Anterior cingulate cortex (tissue), 58 donors: Measurements from ENCODE around the gene GLT8D2.

ENCODE experiments used
- DNase-seq, 58 donors: peaks; one replicate each; lab custom pipeline; 2025; lab: John Stamatoyannopoulos, UW

Gene GLT8D2

GRCh38 chr12:104003596-104003995 is 46.4 kb downstream of the GLT8D2 start:
- DNase-seq = no peak

GRCh38 chr12:104002686-104003085 is 47.3 kb downstream of the GLT8D2 start:
- DNase-seq = no peak

DNA sequence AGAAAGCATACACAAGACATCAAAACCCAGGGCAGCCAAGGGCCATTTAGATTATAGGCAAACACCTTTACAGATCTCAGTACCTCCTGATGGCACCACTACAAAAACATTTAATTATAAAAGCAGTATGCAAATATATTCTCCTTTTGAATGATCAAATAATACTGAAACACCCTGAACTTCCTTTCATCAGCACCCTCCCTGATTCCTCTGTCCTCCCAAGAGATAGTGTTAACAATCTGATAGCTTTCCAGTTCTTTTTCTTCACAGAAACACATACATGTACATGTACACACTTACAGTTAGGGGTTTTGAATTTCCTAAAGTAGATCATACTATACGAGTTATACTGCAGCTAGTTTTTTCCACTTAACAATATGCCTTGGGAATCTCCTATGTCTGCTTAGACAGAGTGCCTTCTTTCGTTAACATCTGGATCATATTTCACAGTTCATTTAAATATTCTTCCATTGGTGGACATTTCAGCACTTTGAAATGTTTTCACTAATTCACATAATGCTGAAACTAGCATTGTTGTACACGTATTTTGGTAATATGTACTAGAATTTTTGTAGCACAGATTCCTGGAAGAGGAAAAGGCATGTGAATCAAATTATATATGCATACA is 49.1 kb downstream of the GLT8D2 start:
- no peak for DNase-seq

DNA sequence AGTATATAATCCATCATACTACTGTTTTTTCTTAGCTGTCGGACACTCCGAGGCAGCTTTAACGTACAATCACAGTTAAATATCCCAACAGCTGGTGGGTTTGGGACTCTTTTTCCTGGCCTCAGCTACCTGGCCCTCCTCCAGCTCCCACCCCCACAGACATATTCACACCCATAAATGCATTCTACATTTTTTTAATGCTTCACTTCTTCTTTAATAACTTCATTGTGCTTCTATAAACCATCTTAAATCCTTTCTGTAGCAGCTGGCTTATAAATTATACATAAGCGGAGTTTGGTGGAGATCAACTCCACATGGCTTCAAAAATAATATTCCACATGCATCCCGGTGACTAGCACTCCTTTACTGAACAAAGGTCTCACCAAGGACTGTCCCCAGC is 51.0 kb downstream of the GLT8D2 start:
- no peak for DNase-seq

DNA sequence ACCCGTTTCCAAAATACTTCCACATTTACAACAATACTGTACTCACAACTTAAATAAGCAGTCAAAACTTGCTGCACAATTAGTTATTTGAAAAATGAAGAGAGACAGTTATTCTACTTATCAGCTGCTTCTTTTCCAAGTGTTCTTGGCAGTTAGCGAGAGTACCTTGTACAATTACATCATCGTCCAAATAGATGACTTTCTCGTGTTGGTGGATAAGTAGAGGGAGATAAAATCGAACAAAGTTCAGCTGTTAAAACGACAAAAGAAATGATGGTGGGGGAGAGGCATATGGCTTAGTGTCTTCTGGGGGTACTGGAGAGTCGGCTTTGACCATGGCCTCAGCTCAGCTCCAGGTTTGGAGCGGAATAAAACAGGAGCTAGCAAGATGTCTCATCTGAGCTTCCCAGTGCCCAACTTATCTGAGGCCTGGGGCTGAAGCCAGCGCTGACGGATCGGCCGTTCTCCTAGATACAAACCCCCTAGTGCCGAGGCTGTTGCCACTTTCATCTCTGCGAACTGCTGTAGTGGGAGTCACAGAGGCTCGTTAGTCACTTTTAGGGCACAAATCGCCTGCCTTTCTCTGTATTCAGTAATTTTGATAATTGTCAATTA is 52.6 kb downstream of the GLT8D2 start:
- no peak for DNase-seq

GRCh38 chr12:103996595-103996994 is 53.4 kb downstream of the GLT8D2 start:
- DNase-seq = no peak

- DNase-seq = no peak
Measured at GRCh38 chr12:103994235-103994634, 55.8 kb downstream of the GLT8D2 start.

- DNase-seq = no peak
Measured at GRCh38 chr12:103986829-103987228, 63.2 kb downstream of the GLT8D2 start.

DNA sequence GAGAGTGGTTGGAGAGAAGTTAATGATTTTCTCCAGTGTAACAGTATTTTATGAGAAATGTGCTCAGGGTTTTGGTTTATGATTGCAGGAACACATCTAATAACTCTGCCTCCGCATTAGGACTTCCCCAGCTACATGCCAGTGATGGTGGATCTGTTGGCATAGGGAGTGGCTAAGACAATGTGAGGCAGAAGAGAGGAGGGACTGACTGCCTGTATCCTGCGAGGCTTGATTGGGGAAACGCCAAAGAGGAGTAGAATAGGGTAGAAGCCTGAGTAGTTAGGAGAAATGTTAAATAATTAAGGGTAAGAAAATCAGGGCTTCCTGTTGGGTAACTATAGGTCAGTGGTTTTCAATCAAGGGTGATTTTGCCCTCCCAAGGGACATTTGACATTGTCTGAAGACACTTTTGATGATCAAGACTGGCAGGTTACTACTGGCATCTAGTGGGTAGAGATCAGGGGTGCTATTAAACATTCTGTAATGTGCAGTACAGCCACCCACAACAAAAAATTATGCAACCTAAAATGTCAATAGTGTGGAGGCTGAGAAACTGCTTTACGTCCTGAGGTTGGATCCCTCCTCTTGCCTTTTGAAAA is 71.5 kb downstream of the GLT8D2 start:
- no peak for DNase-seq

- no peak for DNase-seq
Measured at GRCh38 chr12:103975368-103975767, 74.6 kb downstream of the GLT8D2 start.

DNA sequence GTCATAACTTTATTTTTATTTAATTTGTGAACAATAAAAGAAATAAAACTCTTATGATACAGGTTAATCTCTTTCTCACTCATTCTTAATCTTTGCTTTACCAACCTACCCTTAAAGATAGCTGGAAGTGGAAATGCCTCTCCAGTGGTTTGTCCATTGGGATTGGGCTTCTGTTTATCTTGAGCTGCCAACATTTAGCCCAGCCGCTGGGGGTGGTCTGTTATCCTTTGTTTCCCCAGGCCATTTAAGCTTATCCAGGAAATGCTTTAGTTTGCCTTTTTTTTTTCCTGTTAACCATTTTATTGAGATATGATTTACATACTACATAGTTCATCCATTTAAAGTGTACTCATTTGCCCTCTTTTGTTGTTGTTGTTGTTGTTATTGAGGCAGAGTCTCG is 76.1 kb downstream of the GLT8D2 start:
- DNase-seq = no peak

DNA sequence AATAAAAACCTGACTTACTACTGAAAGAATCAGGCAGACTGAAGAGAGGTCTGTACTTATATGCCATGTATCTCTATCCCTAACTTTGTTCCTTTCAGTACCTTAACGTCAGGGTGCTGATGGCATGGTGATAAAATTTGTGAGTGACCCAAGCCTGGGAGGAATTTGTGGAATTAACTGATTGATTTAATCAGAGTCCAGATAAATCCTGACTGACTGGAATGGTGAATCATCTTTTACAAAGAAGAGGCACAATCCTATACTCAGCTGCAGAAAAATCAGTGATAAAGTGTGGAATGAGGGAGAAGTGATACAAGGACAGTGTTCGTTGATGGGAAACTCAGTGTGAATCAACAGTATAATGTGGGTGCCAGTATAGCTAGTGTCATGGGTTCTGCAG is 80.6 kb downstream of the GLT8D2 start:
- no peak for DNase-seq

DNA sequence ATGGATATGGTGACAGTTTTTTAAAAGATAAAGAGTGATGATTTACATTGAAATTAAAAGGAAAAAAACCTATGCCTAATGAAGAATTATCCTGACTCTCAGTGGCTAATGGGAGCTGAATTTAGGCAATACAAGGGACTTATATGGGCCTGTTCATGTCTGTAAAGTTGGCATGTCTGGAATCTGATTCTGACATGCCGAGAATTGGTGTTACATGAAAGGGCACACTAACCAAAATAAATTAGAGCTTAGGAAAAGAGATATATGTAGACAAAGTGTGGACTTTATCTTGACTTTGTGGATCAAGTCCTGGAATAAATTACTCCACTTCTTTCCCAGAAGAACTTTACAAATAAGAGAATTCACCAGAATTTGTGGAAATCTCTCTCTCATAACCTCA is 83.3 kb downstream of the GLT8D2 start:
- no peak for DNase-seq

DNA sequence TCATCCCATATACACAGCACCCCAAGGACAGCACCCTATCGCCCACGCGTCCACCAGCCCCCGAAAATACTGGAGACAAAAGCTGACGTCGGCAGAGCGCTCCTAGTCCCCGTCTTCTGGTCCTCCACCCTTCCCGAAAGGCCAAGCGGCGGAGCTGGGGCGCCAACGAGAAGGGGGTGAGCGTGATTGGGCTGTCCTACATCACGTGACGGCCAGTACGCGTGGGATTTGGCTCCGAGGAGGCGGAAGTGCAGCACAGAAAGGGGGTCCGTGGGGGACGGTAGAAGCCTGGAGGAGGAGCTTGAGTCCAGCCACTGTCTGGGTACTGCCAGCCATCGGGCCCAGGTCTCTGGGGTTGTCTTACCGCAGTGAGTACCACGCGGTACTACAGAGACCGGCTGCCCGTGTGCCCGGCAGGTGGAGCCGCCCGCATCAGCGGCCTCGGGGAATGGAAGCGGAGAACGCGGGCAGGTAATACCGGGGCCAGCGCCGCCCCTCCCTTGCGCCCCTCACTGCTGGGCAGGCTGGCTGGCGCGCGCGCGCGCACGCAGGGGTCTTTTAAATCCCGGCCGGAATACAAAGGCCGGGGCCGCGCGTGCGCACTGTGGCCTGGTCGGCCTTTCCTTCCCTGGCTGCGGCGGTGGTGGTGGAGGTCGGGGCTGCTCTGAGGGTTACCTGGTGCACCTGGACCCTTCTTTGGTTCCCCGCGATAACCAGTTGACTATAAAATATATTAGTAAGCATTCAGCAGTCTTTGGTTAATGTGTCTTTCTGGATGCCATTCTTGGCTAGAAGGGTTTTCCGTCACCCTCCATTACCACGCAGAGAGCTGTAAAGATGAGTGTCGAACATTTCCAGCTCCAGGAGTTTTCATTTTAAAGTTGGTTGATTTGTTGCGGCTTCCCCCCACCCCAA is 84.1 kb downstream of the GLT8D2 start, which contains the start of gene TDG:
TDG (plus strand) TSS at position 283 of the 915 bp plus-strand sequence; CDS start at position 449, 166 bp downstream.
- DNase-seq = peak; percentile 91 to 99 (median 97)

- no peak for DNase-seq
Measured at GRCh38 chr12:103965255-103965589, 84.8 kb downstream of the GLT8D2 start.

DNA sequence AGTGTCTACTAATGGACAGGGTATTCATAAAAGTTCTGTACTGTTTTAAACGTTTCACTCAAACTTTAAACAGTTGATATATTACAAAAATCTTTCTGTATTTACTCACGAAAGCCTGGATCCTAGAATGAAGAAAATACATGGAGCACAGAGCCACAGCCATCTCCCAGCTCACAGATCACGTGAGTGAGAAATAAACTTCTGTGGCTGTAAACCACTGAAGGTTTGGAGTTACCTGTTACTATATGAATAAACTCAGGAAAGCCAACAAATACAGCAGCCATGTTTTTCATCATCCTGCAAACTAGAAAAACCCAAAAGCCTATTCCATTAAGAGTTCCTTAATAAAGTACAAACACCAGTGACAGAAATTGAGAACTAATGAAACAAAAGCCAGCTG is 85.2 kb downstream of the GLT8D2 start:
- DNase-seq = peak in 1 of 58 donors; percentile 13

DNA sequence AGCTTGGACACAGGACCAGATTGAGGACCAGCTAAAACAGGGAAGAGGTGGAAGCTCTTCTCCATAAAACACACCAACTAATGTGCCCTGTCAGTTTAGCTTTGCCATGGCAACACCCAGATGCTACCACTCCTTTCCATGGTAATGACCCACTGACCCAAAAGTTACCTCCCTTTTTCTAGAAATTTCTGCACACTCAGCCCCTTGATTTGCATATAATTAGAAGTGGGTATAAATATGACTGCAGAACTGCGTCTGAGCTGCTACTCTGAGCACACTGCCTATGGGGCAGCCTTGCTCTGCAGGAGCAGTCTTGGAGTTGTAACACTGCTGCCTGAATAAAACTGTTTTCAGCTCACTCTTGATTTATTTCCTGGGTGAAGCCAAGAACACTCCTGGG is 87.5 kb downstream of the GLT8D2 start:
- no peak for DNase-seq

GRCh38 chr12:103960616-103961227 is 89.3 kb downstream of the GLT8D2 start:
- DNase-seq = no peak

- no peak for DNase-seq
Measured at GRCh38 chr12:103958621-103959020, 91.4 kb downstream of the GLT8D2 start.

GRCh38 chr12:103957865-103958388 is 92.1 kb downstream of the GLT8D2 start:
- no peak for DNase-seq
